ENCODE data around the gene UCMA. TPM values are rescaled to one million over a fixed set of nuclear protein-coding genes. Genes with fewer than 3 reads are reported as not detected.

The UCMA gene
- total and polyA plus RNA-seq, 12 donors = not detected

DNA sequence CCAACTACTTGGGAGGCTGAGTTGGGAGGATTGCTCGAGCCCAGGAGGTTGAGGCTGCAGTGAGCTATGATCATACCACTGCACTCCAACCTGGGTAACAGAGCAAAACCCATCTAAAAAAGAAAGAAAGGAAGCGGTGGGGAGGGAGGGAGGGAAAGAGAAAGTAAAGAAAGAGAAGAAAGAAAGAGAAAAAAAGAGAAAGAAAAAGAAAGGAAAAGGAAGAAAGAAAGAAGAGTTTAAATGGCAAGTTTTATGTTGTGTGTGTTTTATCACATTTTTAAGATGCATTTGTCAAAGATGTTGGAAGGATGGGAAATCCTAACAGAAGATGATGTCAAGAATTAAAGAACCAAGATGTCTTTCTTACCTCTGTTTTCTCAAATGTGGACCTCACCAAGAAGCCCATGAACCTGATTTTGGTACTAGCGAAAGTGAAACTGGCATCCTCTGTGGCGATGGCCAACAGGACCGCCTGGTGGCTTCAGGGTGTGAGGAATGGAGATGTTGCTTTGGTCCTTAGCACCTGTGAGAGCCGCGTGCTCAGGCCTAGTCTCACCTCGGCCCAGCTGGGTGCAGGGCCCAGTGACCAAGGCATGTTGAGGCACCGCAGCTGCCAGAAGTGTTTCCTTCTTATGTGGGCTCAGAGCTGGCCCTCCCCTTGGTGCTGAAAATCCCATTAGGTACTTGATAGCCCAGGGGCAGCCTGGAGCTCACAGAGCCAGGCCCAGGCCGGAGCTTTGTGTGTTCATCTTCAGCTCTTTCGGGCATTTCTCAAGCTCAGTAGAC is 9.8 kb downstream of the UCMA start:
- Histone ChIP-seq H3K36me3 (no peaks in the 10 kb centered on the region), H3K4me1 (no peaks in the 10 kb centered on the region), H3K27me3 (no peaks in the 10 kb centered on the region), H3K27ac (no peak overlapping the region), H3K4me3 (no peak overlapping the region), H3K9me3 (no peaks in the 10 kb centered on the region)
- TF ChIP-seq CTCF (IDR thresholded peaks at IDR 0.05) = no peak
- DNase-seq (no peak), ATAC-seq (no peak)
- WGBS, 2 donors = 82 to 84% methylated on average over 11 of the region's 11 CpGs
- intact Hi-C loops (cut with DNase I) = no loop called here

DNA sequence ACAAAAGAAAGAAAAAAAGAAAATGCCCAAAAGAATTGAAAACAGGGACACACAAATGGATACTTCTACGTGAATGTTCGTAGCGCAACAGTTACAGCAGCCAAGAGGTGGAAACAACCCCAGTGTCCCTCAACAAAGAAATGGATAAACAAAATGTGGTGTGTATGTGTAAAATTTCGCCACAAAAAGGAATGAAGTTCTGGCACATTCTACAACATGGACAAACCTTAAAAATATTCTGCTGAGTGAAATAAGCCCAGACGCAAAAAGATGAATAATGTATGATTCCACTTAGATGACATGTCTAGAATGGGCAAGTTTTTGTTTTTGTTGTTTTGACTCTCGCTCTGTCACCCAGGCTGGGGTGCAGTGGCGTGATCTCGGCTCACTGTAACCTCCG is 10.9 kb downstream of the UCMA start:
- Histone ChIP-seq H3K4me3 (no peak overlapping the region), H3K36me3 (no peaks in the 10 kb centered on the region), H3K9me3 (no peaks in the 10 kb centered on the region), H3K4me1 (no peaks in the 10 kb centered on the region), H3K27ac (no peak overlapping the region), H3K27me3 (no peaks in the 10 kb centered on the region)
- DNase-seq (no peak), ATAC-seq (no peak)
- 89 to 92% methylated on average over 9 of the region's 9 CpGs for WGBS, 2 donors
- TF ChIP-seq CTCF (IDR thresholded peaks at IDR 0.05) = no peak
- intact Hi-C loops (cut with DNase I) = no loop called here

DNA sequence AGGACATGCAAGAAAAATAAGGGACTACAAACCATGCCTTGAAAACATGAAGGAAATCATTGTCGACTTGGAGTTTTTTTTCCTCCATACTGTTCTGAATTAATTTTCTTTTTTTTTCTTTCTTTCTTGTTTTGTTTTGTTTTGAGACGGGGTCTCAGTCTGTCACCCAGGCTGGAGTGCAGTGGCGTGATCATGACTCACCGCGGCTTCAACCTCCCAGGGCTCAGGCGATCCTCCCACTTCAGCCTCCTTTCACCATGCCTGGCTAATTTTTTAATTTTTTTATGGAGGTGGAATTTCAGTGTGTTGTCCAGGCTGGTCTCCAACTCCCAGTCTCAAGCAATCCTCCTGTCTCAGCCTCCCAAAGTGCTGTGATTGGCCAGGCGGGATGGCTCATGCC is 11.6 kb downstream of the UCMA start:
- H3K36me3 ChIP-seq = no peaks in the 10 kb centered on the region
- DNase-seq (no peak), ATAC-seq (no peak)
- H3K27me3 ChIP-seq = no peaks in the 10 kb centered on the region
- no peak overlapping the region for H3K27ac ChIP-seq
- TF ChIP-seq CTCF (IDR thresholded peaks at IDR 0.05) = no peak
- H3K9me3 ChIP-seq = no peaks in the 10 kb centered on the region
- intact Hi-C loops (cut with DNase I) = no loop called here
- WGBS, 2 donors = 94 to 96% methylated on average over 7 of the region's 7 CpGs
- no peaks in the 10 kb centered on the region for H3K4me1 ChIP-seq
- H3K4me3 ChIP-seq = no peak overlapping the region

GRCh38 chr10:13222151-13222550 is 12.0 kb downstream of the UCMA start:
- H3K4me3 ChIP-seq = no peak overlapping the region
- H3K27ac ChIP-seq = no peak overlapping the region
- WGBS, 2 donors = 88 to 89% methylated on average over 6 of the region's 6 CpGs
- H3K36me3 ChIP-seq = no peaks in the 10 kb centered on the region
- no peaks in the 10 kb centered on the region for H3K27me3 ChIP-seq
- H3K9me3 ChIP-seq = no peaks in the 10 kb centered on the region
- no peak for TF ChIP-seq CTCF (IDR thresholded peaks at IDR 0.05)
- intact Hi-C loops (cut with DNase I) = no loop called here
- no peak for DNase-seq
- no peak for ATAC-seq
- H3K4me1 ChIP-seq = no peaks in the 10 kb centered on the region

All from heart right ventricle (tissue), 16 donors.